Activated naive CD4-positive, alpha-beta T cell (primary cell): ENCODE results near the gene GPN3.
A peak's percentile ranks its signal among the peaks of the same experiment; 100 is the strongest.
"Not testable (repeated sequence)": the region's sequence is repeated elsewhere in the genome, so short reads cannot be mapped to it uniquely, and the experiment has no call there.

Experiments
- DNase-seq, 4 experiments: peaks; one replicate each; lab custom pipeline; 2025; lab: John Stamatoyannopoulos, UW

Gene GPN3

GRCh38 chr12:110468214-110469048 lies at the start of gene GPN3, which contains the start of gene FAM216A:
Gene GPN3, minus strand, starts transcription at chr12:110468257. Its CDS starts 54 bp downstream, at chr12:110468203.
Gene FAM216A, plus strand, starts transcription at chr12:110468845. Its CDS starts 31 bp downstream, at chr12:110468876.
- peak; percentile 80 to 90 (median 87) for DNase-seq

DNA sequence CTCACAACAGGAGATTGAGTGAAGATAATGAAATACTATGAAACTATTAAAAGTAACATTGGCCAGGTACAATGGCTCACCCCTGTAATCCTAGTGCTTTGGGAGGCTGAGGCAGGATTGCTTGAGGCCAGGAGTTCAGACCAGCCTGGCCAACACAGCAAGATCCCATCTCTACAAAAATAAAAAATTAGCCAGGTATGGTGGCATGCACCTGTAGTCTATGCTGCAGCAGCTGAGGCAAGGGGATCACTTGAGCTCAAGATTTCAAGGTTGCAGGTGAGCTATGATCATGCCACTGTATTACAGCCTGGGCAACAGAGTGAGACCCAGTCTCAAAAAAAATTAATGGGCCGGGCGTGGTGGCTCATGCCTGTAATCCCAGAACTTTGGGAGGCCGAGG lies 48.9 kb upstream of the GPN3 start:
- no peak for DNase-seq

GRCh38 chr12:110514363-110514762 lies 46.3 kb upstream of the GPN3 start:
- no peak for DNase-seq

GRCh38 chr12:110513842-110514241 lies 45.8 kb upstream of the GPN3 start:
- no peak for DNase-seq

DNA sequence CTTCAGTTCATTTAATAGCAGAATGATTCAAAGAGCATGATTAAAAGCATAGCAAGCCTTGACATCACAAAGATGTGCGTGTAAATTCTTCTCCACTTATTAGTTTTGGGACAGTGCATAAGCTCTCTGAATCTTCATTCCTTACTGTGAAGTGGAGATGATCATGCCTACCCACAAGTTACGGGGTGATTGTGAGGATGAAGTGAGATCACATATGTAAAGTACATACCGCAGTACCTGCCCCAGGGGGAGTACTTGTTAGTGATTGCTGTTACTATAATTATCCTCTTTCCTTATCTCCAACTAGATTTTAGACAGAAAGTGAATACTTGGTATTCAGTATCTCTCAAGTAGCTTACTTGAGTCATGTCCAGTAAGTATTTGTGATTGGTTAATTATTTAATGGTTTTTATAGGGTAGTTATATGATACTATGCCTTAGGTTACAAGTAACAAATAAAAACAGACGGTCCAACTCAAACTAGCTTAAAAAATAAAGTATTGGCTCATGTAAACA lies 40.1 kb upstream of the GPN3 start:
- DNase-seq: no peak

- DNase-seq: no peak
Measured at GRCh38 chr12:110505332-110505731, 37.3 kb upstream of the GPN3 start.

GRCh38 chr12:110503432-110503831 lies 35.4 kb upstream of the GPN3 start:
- DNase-seq: no peak

- DNase-seq: peak; percentile 95 to 99 (median 96)
Measured at GRCh38 chr12:110501752-110502738, 34.0 kb upstream of the GPN3 start, which contains the start of the genes RAD9B and VPS29. Gene RAD9B, plus strand, starts transcription at chr12:110502331. Its CDS starts 7 bp downstream, at chr12:110502338. Gene VPS29, minus strand, starts transcription at chr12:110502111. Its CDS starts 60 bp downstream, at chr12:110502051.

DNA sequence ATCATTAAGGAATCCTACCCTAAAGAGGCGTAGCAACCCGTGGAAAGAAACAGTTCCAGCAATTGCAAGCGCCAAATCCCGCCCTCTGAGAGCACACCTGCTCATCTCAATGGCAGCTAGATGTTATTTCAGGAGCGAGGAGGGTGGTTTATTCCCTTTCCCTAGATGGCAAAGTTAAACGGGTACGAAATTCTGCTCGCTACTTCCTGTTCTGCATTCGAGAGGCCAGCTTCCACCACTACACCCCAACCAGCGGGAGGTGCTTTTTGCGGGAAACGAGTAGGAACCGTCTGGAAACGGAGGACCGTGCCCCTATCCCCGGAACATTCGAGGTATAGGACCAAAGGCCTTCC lies 33.3 kb upstream of the GPN3 start:
- DNase-seq: peak in 1 of 4 experiments; percentile 38

GRCh38 chr12:110498984-110499706 lies 31.1 kb upstream of the GPN3 start:
- DNase-seq: no peak

GRCh38 chr12:110475426-110475825 lies 7.4 kb upstream of the GPN3 start:
- no peak for DNase-seq

DNA sequence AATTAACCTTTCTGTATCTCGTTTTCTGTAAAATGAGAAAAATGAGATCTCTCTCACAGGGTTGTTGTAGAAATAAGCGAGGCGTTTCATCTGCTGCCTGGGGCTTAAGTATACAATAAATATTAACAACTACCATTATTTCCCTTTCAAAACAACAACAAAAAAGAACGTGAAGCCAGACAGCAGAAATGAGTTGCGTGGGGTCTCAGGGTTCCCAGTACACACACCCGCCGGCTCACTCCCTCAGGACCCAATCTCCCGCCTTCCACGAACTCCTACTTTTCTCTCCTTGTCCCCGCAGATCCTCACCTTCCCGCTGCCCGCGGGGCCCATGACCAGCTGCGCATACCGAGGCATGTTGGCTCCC lies 227 bp downstream of the GPN3 start:
- no peak for DNase-seq

DNA sequence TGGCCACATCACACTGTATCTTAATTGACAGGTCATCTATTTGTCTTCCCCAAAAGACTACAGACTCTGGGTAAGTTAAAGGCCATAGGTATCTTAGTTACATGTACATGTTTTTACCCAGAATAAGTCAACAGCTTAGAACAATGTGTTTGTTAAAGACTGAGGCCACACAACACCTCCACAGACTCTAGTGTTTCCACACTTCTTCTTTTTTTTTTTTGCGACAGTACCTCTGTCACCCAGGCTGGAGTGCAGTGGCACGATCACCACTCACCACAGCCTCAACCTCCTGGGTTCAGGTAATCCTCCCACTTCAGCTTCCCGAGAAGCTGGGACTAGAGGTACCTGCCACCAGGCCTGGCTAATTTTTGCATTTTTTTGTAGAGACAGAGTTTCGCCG lies 1.3 kb downstream of the GPN3 start:
- DNase-seq: no peak

DNA sequence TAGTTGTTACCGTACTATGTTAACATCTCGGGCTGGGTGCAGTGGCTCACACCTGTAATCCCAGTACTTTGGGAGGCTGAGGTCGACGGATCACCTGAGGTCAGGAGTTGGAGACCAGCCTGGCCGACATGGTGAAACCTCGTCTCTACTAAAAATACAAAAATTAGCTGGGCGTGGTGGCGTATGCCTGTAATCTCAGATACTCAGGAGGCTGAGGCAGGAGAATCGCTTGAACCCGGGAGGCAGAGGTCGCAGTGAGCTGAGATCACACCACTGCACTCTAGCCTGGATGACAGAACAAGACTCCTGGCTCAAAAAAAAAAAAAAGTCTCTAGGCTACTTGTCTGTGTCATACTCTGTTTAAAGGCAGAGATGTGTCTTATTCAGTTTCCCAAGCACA lies 2.3 kb downstream of the GPN3 start:
- not testable (repeated sequence) for DNase-seq

DNA sequence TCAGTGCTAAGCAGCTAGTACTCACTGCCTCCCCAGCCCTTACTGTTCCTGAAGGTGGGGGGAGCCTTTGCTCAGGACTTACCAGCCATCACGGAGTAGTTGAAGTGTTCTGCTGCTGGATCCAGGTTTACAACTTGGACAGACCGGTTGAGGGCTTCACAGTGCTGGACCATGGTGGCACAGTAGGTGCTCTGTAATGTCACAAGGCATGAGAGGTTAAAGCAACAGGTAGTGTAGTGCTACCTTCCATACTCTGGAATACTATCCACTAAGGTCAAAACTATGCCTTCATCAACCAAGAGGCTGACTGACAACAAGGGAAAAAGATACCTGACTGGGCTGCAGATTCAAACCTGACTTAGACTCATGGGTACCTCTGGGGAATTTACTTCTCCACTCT lies 3.0 kb downstream of the GPN3 start:
- no peak for DNase-seq

DNA sequence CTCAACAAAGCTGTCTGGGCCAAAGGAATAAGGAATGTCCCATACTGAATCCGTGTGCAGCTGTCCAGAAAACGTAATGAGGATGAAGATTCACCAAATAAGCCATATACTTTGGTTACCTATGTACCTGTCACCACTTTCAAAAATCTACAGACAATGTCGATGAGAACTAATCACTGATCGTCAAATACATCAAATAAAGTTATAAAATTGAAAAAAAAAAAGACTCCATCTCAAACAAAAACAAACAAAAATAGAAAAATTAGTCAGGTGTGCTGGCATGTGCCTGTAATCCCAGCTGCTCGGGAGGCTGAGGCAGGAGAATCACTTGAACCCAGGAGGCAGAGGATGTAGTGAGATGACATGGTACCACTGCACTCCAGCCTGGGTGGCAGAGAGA lies 6.9 kb downstream of the GPN3 start:
- not testable (repeated sequence) for DNase-seq

GRCh38 chr12:110458756-110459155 lies 9.3 kb downstream of the GPN3 start:
- DNase-seq: no peak

DNA sequence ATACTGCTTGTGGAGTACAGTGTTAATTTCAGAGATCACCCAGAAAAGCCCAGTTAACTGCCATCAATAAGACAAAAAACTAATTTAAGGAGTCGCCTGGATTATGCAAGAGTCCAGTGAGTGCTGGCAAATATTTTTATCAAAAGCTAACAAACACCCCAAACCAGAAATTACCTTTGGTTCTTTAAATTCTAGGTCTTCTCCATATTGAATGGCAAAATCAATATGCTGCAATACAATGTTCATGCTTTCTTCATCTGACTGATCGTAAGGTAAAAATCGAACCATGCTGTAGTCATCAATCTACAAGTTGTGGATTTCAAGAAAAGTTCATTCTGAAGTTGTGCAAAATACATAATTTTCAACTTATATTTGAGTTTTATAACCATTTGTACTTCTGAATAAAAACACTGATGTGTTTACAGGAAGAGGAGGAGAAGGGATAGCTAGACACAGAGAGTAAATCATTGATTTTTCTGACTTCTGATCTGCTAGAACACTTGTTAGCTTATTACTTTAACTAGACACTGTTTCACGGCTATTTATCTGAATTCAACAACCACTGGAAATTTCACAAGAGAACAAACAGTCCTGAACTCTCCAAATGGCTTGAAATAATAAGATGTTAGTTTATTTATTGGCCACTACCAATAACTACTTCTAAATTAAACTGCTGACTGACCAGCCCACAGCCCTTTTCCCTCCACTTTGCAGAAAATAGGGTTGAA lies 14.3 kb downstream of the GPN3 start:
- no peak for DNase-seq

GRCh38 chr12:110451263-110451662 lies 16.8 kb downstream of the GPN3 start:
- DNase-seq: no peak

GRCh38 chr12:110449799-110450497 lies 18.1 kb downstream of the GPN3 start, which contains the start of gene ARPC3:
Gene ARPC3, minus strand, starts transcription at chr12:110450337. Its CDS starts 77 bp downstream, at chr12:110450260.
- peak; percentile 84 to 92 (median 87) for DNase-seq
